Astrocyte of the spinal cord (primary cell): ENCODE results near the gene DOK4.

Source experiments
- DNase-seq: peaks from one replicate; pipeline ENCODE4 v3.0.0; 2011; ENCODE audit warnings: low read depth, low spot score
- H3K4me3 ChIP-seq: 2 replicates; pipeline ENCODE4 v1.5.1; 2011; ENCODE audit warnings: low read depth, mild to moderate bottlenecking, low read length, moderate library complexity
- CTCF ChIP-seq: IDR thresholded peaks from 2 replicates; pipeline ENCODE4 v1.5.1; 2012; ENCODE audit warnings: low read depth, mild to moderate bottlenecking, low read length, inconsistent platforms
- in situ Hi-C: cut with HindIII; loops from 2 replicates; pipeline ENCODE4 v1.10.0; 2017; ENCODE audit warnings: low sequenced_read_pairs

Gene DOK4

GRCh38 chr16:57482845-57483545 is 3.3 kb downstream of the DOK4 start:
- DNase-seq = no peak
- H3K4me3 ChIP-seq = no peak overlapping the region
- no peak for TF ChIP-seq CTCF
- in situ Hi-C loops = no loop called here

- no peak for TF ChIP-seq CTCF
- in situ Hi-C loops = no loop called here
- no peak for DNase-seq
- H3K4me3 ChIP-seq = no peak overlapping the region
Measured at GRCh38 chr16:57481421-57481820, 4.9 kb downstream of the DOK4 start.

GRCh38 chr16:57480754-57481230 is 5.5 kb downstream of the DOK4 start:
- no peak overlapping the region for H3K4me3 ChIP-seq
- no peak for DNase-seq
- in situ Hi-C loops = no loop called here
- no peak for TF ChIP-seq CTCF

GRCh38 chr16:57479976-57480753 is 6.1 kb downstream of the DOK4 start:
- TF ChIP-seq CTCF = no peak
- H3K4me3 ChIP-seq = peak overlapping the region; percentile 55
- in situ Hi-C loops = no loop called here
- DNase-seq = no peak

GRCh38 chr16:57479205-57479975 is 6.9 kb downstream of the DOK4 start:
- in situ Hi-C loops = no loop called here
- peak; percentile 54 for DNase-seq
- TF ChIP-seq CTCF = no peak
- peak overlapping the region; percentile 55 for H3K4me3 ChIP-seq

- peak overlapping the region; percentile 55 for H3K4me3 ChIP-seq
- TF ChIP-seq CTCF = no peak
- DNase-seq = no peak
- in situ Hi-C loops = no loop called here
Measured at GRCh38 chr16:57478396-57479204, 7.7 kb downstream of the DOK4 start.
